Neural cell (in vitro differentiated cells): ENCODE data around the gene KLK7. TPM values are rescaled to one million over a fixed set of nuclear protein-coding genes. Genes with fewer than 3 reads are reported as not detected.

Experiments
- H2AFZ ChIP-seq: fragments of 200-600, 300-800 bp; sonication (generic), shearing (Covaris generic); 2 replicates; pipeline ENCODE4 v1.6.0; 2014; ENCODE audit warnings: low read depth, mild to moderate bottlenecking, antibody characterized with exemption, low read length, moderate library complexity
- H3F3A ChIP-seq: fragments of 200-600 bp; shearing (Covaris generic); 2 replicates; pipeline ENCODE4 v1.6.1; 2016; ENCODE audit warnings: mild to moderate bottlenecking, moderate library complexity, mixed read lengths, antibody characterized with exemption, low read length; ENCODE audit not compliant: insufficient read depth, poor library complexity, severe bottlenecking
- H3K27ac ChIP-seq: fragments of 200-600, 300-800 bp; sonication (generic), shearing (Covaris generic); 2 replicates; pipeline ENCODE4 v1.5.1; 2014; ENCODE audit warnings: mild to moderate bottlenecking, low read length, moderate library complexity
- H3K27me3 ChIP-seq: fragments of 300-800, 200-600 bp; sonication (generic), shearing (Covaris generic); 2 replicates; pipeline ENCODE4 v1.6.0; 2014; ENCODE audit warnings: mild to moderate bottlenecking, low read depth, low read length, moderate library complexity; ENCODE audit not compliant: insufficient read depth
- H3K36me3 ChIP-seq: fragments of 300-800, 200-600 bp; sonication (generic), shearing (Covaris generic); 2 replicates; pipeline ENCODE4 v1.5.1; 2014; ENCODE audit warnings: mild to moderate bottlenecking, antibody characterized with exemption, low read length, moderate library complexity; ENCODE audit not compliant: insufficient read depth
- H3K4me2 ChIP-seq: fragments of 300-800, 200-600 bp; sonication (generic), shearing (Covaris generic); 2 replicates; pipeline ENCODE4 v1.6.0; 2014; ENCODE audit warnings: mild to moderate bottlenecking, low read length
- H3K4me3 ChIP-seq: fragments of 300-800, 200-600 bp; sonication (generic), shearing (Covaris generic); 2 replicates; pipeline ENCODE4 v1.5.1; 2014; ENCODE audit warnings: mild to moderate bottlenecking, low read length, moderate library complexity
- H3K79me2 ChIP-seq: fragments of 200-600 bp; shearing (Covaris generic); replicated peaks from 2 replicates; pipeline ENCODE4 v1.6.0; 2014; ENCODE audit warnings: mild to moderate bottlenecking, low read length, moderate library complexity; ENCODE audit not compliant: insufficient read depth
- H3K9ac ChIP-seq: fragments of 300-800, 200-600 bp; sonication (generic), shearing (Covaris generic); 2 replicates; pipeline ENCODE4 v1.6.1; 2016; ENCODE audit warnings: mild to moderate bottlenecking, low read length, mixed read lengths
- H3K9me2 ChIP-seq: fragments of 200-600 bp; shearing (Covaris generic); 2 replicates; pipeline ENCODE4 v1.6.1; 2016; ENCODE audit warnings: mild to moderate bottlenecking, low read length, mixed read lengths; ENCODE audit not compliant: insufficient read depth
- H3K9me3 ChIP-seq: fragments of 200-600, 300-800 bp; sonication (generic), shearing (Covaris generic); 2 replicates; pipeline ENCODE4 v1.6.1; 2016; ENCODE audit warnings: mild to moderate bottlenecking, mixed run types, low read length, moderate library complexity, mixed read lengths
- H4K20me1 ChIP-seq: fragments of 200-600 bp; shearing (Covaris generic); 2 replicates; pipeline ENCODE4 v1.6.1; 2016; ENCODE audit warnings: mild to moderate bottlenecking, mixed run types; ENCODE audit not compliant: insufficient read depth
- EP300 ChIP-seq: fragments of 450-650 bp; conservative IDR thresholded peaks from 2 replicates; pipeline ENCODE4 v1.6.1; 2014; ENCODE audit warnings: antibody characterized with exemption, mild to moderate bottlenecking, moderate library complexity; ENCODE audit not compliant: poor library complexity, severe bottlenecking
- EZH2 ChIP-seq: fragments of 200-600, 300-800 bp; shearing (Covaris generic), sonication (generic); IDR thresholded peaks from 2 replicates; pipeline ENCODE4 v1.6.1; 2014; ENCODE audit warnings: antibody characterized with exemption, low read length, borderline replicate concordance, mild to moderate bottlenecking; ENCODE audit not compliant: insufficient read depth, poor library complexity, severe bottlenecking
- MXI1 ChIP-seq: fragments of 450-650 bp; conservative IDR thresholded peaks from 2 replicates; pipeline ENCODE4 v1.6.1; 2014; ENCODE audit warnings: antibody characterized with exemption, mild to moderate bottlenecking; ENCODE audit not compliant: poor library complexity, severe bottlenecking
- POLR2AphosphoS5 ChIP-seq: IDR thresholded peaks from 2 replicates; pipeline ENCODE4 v1.6.1; 2012
- RAD21 ChIP-seq: fragments of 450-650 bp; conservative IDR thresholded peaks from 2 replicates; pipeline ENCODE4 v1.6.1; 2014; ENCODE audit warnings: antibody characterized with exemption, mild to moderate bottlenecking, moderate library complexity
- SMC3 ChIP-seq: fragments of 450-650 bp; conservative IDR thresholded peaks from 2 replicates; pipeline ENCODE4 v1.6.1; 2014; ENCODE audit warnings: antibody characterized with exemption, mild to moderate bottlenecking, moderate library complexity; ENCODE audit not compliant: poor library complexity
- TAF1 ChIP-seq: IDR thresholded peaks from 2 replicates; pipeline ENCODE4 v1.6.1; 2012; ENCODE audit warnings: low read depth
- polyA plus RNA-seq: library from polyadenylated mRNA; depleted of rRNA; stranded (reverse); fragments of >200 nt; gene quantifications from 2 replicates; pipeline ENCODE4 v1.2.3, GENCODE V29; 2014
- TF ChIP-seq, protein P1 (sequence below): IDR thresholded peaks from 2 replicates; pipeline ENCODE4 v1.6.1; 2012; ENCODE audit warnings: borderline replicate concordance
- TF ChIP-seq, protein P2 (sequence below): fragments of 450-650 bp; IDR thresholded peaks from 2 replicates; pipeline ENCODE4 v1.5.1; 2014; ENCODE audit warnings: antibody characterized with exemption, mild to moderate bottlenecking, moderate library complexity; ENCODE audit not compliant: poor library complexity, severe bottlenecking

KLK7 gene
- polyA plus RNA-seq, 1 donor from 2014 or later = not detected

DNA sequence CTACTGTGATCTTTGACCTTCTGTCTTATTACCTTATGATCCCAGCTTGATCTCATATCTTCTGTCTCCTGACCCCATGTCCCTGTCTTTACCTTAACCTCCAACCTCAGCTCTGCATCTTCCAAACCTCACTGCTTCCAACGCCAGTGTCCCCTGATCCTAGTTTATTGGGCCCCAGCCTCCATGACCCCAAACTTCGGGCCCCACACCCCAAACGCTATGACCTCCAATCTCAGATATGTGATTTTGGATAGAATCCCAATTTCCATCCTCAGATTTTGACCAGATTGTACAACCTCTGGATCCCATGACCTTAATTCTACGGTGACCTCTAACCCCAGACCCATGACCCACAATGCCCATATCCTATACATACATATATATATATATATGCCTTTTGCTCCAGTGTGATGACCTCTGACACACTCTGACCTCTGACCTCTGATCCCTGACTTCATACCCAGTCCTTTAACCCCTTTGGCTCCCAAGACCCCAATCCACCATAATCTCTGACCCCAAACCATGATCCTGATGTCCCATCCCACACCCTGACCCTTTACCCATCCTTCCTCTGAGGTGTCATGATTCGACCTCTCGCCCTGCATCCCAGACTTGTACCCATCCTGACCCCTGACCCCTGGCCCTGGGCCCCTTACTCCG, 47.6 kb upstream of the KLK7 start:
- TF ChIP-seq EP300 (no peak), POLR2AphosphoS5 (no peak), EZH2 (no peak), SMC3 (no peak), RAD21 (no peak), TAF1 (no peak), MXI1 (no peak)
- TF ChIP-seq, protein P1, sequence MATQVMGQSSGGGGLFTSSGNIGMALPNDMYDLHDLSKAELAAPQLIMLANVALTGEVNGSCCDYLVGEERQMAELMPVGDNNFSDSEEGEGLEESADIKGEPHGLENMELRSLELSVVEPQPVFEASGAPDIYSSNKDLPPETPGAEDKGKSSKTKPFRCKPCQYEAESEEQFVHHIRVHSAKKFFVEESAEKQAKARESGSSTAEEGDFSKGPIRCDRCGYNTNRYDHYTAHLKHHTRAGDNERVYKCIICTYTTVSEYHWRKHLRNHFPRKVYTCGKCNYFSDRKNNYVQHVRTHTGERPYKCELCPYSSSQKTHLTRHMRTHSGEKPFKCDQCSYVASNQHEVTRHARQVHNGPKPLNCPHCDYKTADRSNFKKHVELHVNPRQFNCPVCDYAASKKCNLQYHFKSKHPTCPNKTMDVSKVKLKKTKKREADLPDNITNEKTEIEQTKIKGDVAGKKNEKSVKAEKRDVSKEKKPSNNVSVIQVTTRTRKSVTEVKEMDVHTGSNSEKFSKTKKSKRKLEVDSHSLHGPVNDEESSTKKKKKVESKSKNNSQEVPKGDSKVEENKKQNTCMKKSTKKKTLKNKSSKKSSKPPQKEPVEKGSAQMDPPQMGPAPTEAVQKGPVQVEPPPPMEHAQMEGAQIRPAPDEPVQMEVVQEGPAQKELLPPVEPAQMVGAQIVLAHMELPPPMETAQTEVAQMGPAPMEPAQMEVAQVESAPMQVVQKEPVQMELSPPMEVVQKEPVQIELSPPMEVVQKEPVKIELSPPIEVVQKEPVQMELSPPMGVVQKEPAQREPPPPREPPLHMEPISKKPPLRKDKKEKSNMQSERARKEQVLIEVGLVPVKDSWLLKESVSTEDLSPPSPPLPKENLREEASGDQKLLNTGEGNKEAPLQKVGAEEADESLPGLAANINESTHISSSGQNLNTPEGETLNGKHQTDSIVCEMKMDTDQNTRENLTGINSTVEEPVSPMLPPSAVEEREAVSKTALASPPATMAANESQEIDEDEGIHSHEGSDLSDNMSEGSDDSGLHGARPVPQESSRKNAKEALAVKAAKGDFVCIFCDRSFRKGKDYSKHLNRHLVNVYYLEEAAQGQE = no peak
- TF ChIP-seq, protein P2, sequence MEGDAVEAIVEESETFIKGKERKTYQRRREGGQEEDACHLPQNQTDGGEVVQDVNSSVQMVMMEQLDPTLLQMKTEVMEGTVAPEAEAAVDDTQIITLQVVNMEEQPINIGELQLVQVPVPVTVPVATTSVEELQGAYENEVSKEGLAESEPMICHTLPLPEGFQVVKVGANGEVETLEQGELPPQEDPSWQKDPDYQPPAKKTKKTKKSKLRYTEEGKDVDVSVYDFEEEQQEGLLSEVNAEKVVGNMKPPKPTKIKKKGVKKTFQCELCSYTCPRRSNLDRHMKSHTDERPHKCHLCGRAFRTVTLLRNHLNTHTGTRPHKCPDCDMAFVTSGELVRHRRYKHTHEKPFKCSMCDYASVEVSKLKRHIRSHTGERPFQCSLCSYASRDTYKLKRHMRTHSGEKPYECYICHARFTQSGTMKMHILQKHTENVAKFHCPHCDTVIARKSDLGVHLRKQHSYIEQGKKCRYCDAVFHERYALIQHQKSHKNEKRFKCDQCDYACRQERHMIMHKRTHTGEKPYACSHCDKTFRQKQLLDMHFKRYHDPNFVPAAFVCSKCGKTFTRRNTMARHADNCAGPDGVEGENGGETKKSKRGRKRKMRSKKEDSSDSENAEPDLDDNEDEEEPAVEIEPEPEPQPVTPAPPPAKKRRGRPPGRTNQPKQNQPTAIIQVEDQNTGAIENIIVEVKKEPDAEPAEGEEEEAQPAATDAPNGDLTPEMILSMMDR = no peak
- H3K4me2 ChIP-seq = no peak overlapping the region
- H3K36me3 ChIP-seq = no peaks in the 10 kb centered on the region
- H3K79me2 ChIP-seq = no peaks in the 10 kb centered on the region
- H3F3A ChIP-seq = no peaks in the 10 kb centered on the region
- no peaks in the 10 kb centered on the region for H3K9me3 ChIP-seq
- H3K27ac ChIP-seq = no peak overlapping the region
- H2AFZ ChIP-seq = no peak overlapping the region
- H3K27me3 ChIP-seq = no peaks in the 10 kb centered on the region
- H3K4me3 ChIP-seq = no peak overlapping the region
- no peaks in the 10 kb centered on the region for H3K9me2 ChIP-seq
- no peak overlapping the region for H3K9ac ChIP-seq
- no peaks in the 10 kb centered on the region for H4K20me1 ChIP-seq

DNA sequence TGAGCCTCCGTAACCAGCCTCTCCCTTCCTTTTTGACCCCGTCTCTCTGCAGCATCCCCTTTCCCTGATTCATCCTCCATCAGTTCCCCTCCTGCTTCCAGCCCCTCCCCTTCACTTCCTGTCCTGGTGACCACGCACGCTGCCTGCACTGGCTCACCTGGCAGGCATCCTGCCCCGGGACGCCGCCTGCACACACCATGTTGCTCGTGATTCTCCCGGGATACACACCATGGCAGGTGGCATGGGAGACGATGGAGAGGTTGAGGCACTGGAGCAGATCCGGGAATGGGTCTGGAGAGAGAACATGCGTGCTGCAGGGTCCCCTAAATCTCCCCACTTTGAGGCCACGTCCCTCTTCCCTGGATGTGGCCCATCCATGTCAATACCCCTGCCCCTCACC, 46.9 kb upstream of the KLK7 start:
- no peak overlapping the region for H3K4me2 ChIP-seq
- H3K79me2 ChIP-seq = no peaks in the 10 kb centered on the region
- no peaks in the 10 kb centered on the region for H3K27me3 ChIP-seq
- no peaks in the 10 kb centered on the region for H3K9me3 ChIP-seq
- H3F3A ChIP-seq = no peaks in the 10 kb centered on the region
- no peaks in the 10 kb centered on the region for H3K9me2 ChIP-seq
- H3K36me3 ChIP-seq = no peaks in the 10 kb centered on the region
- H2AFZ ChIP-seq = no peak overlapping the region
- TF ChIP-seq, protein P2 = no peak
- TF ChIP-seq POLR2AphosphoS5 (no peak), RAD21 (no peak), EZH2 (no peak), MXI1 (no peak), TAF1 (no peak), EP300 (no peak), SMC3 (no peak)
- TF ChIP-seq, protein P1 = no peak
- no peak overlapping the region for H3K4me3 ChIP-seq
- no peak overlapping the region for H3K27ac ChIP-seq
- no peak overlapping the region for H3K9ac ChIP-seq
- no peaks in the 10 kb centered on the region for H4K20me1 ChIP-seq
